Measurements from ENCODE around the gene SEC22C. TPM values are rescaled to one million over a fixed set of nuclear protein-coding genes. Genes with fewer than 3 reads are reported as not detected.

The SEC22C gene
- total RNA-seq, 2 donors from 2014 or later: 47.1 to 49.7 TPM

GRCh38 chr3:42500909-42501308 lies 80.9 kb downstream of the SEC22C start:
- H3K9me3 Mint-ChIP-seq: no peaks in the 10 kb centered on the region
- no peak for DNase-seq (ENCODE audit: low spot score)
- H3K4me3 Mint-ChIP-seq: peak overlapping the region; percentile 74
- peak overlapping the region in 1 of 2 donors; percentile 43 for H3K27ac Mint-ChIP-seq
- H3K36me3 Mint-ChIP-seq: no peaks in the 10 kb centered on the region
- peaks cover 10 to 13% of the 10 kb centered on the region in 2 donors for H3K4me1 Mint-ChIP-seq (ENCODE audit: low read depth in 2 of 2)
- ATAC-seq: no peak
- H3K27me3 Mint-ChIP-seq: peaks cover 42 to 54% of the 10 kb centered on the region in 2 donors

- peak overlapping the region; percentile 74 for H3K4me3 Mint-ChIP-seq
- H3K27ac Mint-ChIP-seq: no peak overlapping the region
- H3K9me3 Mint-ChIP-seq: no peaks in the 10 kb centered on the region
- H3K36me3 Mint-ChIP-seq: no peaks in the 10 kb centered on the region
- ATAC-seq: no peak
- DNase-seq (ENCODE audit: low spot score): no peak
- H3K4me1 Mint-ChIP-seq (ENCODE audit: low read depth in 2 of 2): peaks cover 10 to 13% of the 10 kb centered on the region in 2 donors
- peaks cover 46 to 54% of the 10 kb centered on the region in 2 donors for H3K27me3 Mint-ChIP-seq
Observed at GRCh38 chr3:42500091-42500490, 81.7 kb downstream of the SEC22C start.

- Mint-ChIP-seq H3K27ac (no peak overlapping the region), H3K4me3 (no peak overlapping the region), H3K27me3 (peaks cover 46 to 54% of the 10 kb centered on the region in 2 donors), H3K9me3 (no peaks in the 10 kb centered on the region), H3K4me1 (ENCODE audit: low read depth in 2 of 2) (peaks cover 10 to 13% of the 10 kb centered on the region in 2 donors), H3K36me3 (no peaks in the 10 kb centered on the region)
- DNase-seq (ENCODE audit: low spot score): no peak
- no peak for ATAC-seq
Observed at GRCh38 chr3:42499478-42499871, 82.3 kb downstream of the SEC22C start.

GRCh38 chr3:42498791-42499477 lies 82.8 kb downstream of the SEC22C start:
- DNase-seq (ENCODE audit: low spot score): no peak
- Mint-ChIP-seq H3K9me3 (no peaks in the 10 kb centered on the region), H3K4me1 (ENCODE audit: low read depth in 2 of 2) (peaks cover 10 to 13% of the 10 kb centered on the region in 2 donors), H3K27me3 (peaks cover 42 to 51% of the 10 kb centered on the region in 2 donors), H3K4me3 (no peak overlapping the region), H3K36me3 (no peaks in the 10 kb centered on the region), H3K27ac (no peak overlapping the region)
- ATAC-seq: no peak

GRCh38 chr3:42498034-42498433 lies 83.7 kb downstream of the SEC22C start:
- DNase-seq (ENCODE audit: low spot score) (no peak), ATAC-seq (no peak)
- H3K9me3 Mint-ChIP-seq: no peaks in the 10 kb centered on the region
- peaks cover 9 to 10% of the 10 kb centered on the region in 2 donors for H3K4me1 Mint-ChIP-seq (ENCODE audit: low read depth in 2 of 2)
- peaks cover 34 to 42% of the 10 kb centered on the region in 2 donors for H3K27me3 Mint-ChIP-seq
- no peak overlapping the region for H3K4me3 Mint-ChIP-seq
- H3K36me3 Mint-ChIP-seq: no peaks in the 10 kb centered on the region
- no peak overlapping the region for H3K27ac Mint-ChIP-seq

Other genes starting within 250 kb of the SEC22C start
- not detected for gene LYZL4, start 171.4 kb downstream of the SEC22C start, total RNA-seq
- gene VIPR1, start 79.3 kb downstream of the SEC22C start, total RNA-seq: under 1 TPM in 1 of 2 donors, not detected in 1; 0.69 TPM
- 10 to 100 TPM; 48.5 to 51.5 TPM for gene SS18L2, start 8.9 kb upstream of the SEC22C start, total RNA-seq
- gene NKTR, start 18.7 kb upstream of the SEC22C start, total RNA-seq: 100 to 1,000 TPM in 1 of 2 donors, 10 to 100 TPM in 1; 85.4 to 145 TPM
- 1 to 10 TPM; 1.9 to 2.7 TPM for gene ZBTB47, start 71.7 kb upstream of the SEC22C start, total RNA-seq
- gene KLHL40, start 103.6 kb upstream of the SEC22C start, total RNA-seq: not detected
- gene HHATL, start 120.8 kb upstream of the SEC22C start, total RNA-seq: not detected
- 1 to 10 TPM; 1.0 to 1.2 TPM for gene CCDC13, start 191.3 kb upstream of the SEC22C start, total RNA-seq
- 10 to 100 TPM; 60.0 to 78.4 TPM for gene HIGD1A, start 222.5 kb upstream of the SEC22C start, total RNA-seq
- 10 to 100 TPM in 1 of 2 donors, 1 to 10 TPM in 1; 2.3 to 11.5 TPM for gene ACKR2, start 227.5 kb upstream of the SEC22C start, total RNA-seq

Data from natural killer cell treated with Interleukin-12 subunit alpha and Interleukin-12 subunit beta and Interleukin-15 and Interleukin-18, amount 100 ng/mL, for 72 hours (primary cell).